ENCODE measurements around the gene C1orf198. TPM values are rescaled to one million over a fixed set of nuclear protein-coding genes. Genes with fewer than 3 reads are reported as not detected.

C1orf198 gene
- total RNA-seq, 1 experiment from 2014 or later, result 20.5 TPM

DNA sequence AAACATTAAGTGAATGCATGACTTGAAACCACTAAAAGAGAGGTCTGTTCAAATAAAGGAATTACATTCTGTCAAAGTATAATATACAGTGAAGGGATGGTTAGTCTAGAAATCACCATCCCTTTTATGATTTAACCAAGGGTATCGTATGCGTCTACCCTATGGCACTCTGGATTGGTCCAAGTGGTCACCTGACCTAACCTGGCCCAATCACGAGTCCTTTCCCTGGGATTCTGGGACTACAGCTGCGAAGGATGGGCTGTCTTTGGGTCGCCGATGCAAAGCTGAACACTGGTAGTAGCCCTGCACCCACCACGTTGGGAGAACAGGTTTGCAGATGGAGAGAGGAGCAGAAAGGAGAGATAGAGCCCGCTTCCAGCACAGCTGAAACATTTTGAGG is 30.4 kb upstream of the C1orf198 start:
- POLR2A ChIA-PET (ENCODE audit: unreplicated experiment), result no interaction called here
- no peaks in the 10 kb centered on the region for H3K9me2 ChIP-seq (ENCODE audit: insufficient read depth)
- no peak overlapping the region for H3K27ac ChIP-seq
- H3K36me3 ChIP-seq (ENCODE audit: low read depth), result no peaks in the 10 kb centered on the region
- no peaks in the 10 kb centered on the region for H3F3A ChIP-seq (ENCODE audit: insufficient read depth, low read depth)
- DNase-seq, result no peak
- H3K79me2 ChIP-seq (ENCODE audit: low read depth), result no peaks in the 10 kb centered on the region
- BruUV-seq (replicated peaks), result no TSS peak
- H2AFZ ChIP-seq, result no peak overlapping the region
- no peaks in the 10 kb centered on the region for H3K4me1 ChIP-seq (replicated peaks; ENCODE audit: insufficient read depth)
- no peak overlapping the region for H3K4me3 ChIP-seq
- CTCF ChIA-PET, result no interaction called here
- H3K9me3 ChIP-seq (ENCODE audit: insufficient read depth, low read depth), result no peaks in the 10 kb centered on the region
- no peaks in the 10 kb centered on the region for H3K27me3 ChIP-seq (ENCODE audit: insufficient read depth, low read depth)
- intact Hi-C loops (cut with micrococcal nuclease; ENCODE audit: unreplicated experiment), result no loop called here
- TF ChIP-seq, protein P1, sequence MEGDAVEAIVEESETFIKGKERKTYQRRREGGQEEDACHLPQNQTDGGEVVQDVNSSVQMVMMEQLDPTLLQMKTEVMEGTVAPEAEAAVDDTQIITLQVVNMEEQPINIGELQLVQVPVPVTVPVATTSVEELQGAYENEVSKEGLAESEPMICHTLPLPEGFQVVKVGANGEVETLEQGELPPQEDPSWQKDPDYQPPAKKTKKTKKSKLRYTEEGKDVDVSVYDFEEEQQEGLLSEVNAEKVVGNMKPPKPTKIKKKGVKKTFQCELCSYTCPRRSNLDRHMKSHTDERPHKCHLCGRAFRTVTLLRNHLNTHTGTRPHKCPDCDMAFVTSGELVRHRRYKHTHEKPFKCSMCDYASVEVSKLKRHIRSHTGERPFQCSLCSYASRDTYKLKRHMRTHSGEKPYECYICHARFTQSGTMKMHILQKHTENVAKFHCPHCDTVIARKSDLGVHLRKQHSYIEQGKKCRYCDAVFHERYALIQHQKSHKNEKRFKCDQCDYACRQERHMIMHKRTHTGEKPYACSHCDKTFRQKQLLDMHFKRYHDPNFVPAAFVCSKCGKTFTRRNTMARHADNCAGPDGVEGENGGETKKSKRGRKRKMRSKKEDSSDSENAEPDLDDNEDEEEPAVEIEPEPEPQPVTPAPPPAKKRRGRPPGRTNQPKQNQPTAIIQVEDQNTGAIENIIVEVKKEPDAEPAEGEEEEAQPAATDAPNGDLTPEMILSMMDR (conservative IDR thresholded peaks at IDR 0.05), result no peak
- no peak for TF ChIP-seq EZH2 (IDR thresholded peaks at IDR 0.05; ENCODE audit: low read depth)
- no peaks in the 10 kb centered on the region for H4K20me1 ChIP-seq (ENCODE audit: insufficient read depth)
- no peak overlapping the region for H3K4me2 ChIP-seq

GRCh38 chr1:230898144-230898543 is 29.8 kb upstream of the C1orf198 start:
- Histone ChIP-seq H3K27me3 (ENCODE audit: insufficient read depth, low read depth) (no peaks in the 10 kb centered on the region), H3K4me2 (no peak overlapping the region), H3K4me3 (no peak overlapping the region), H3F3A (ENCODE audit: insufficient read depth, low read depth) (no peaks in the 10 kb centered on the region), H3K27ac (no peak overlapping the region), H3K4me1 (replicated peaks; ENCODE audit: insufficient read depth) (no peaks in the 10 kb centered on the region), H2AFZ (no peak overlapping the region), H3K9me3 (ENCODE audit: insufficient read depth, low read depth) (no peaks in the 10 kb centered on the region), H3K36me3 (ENCODE audit: low read depth) (no peaks in the 10 kb centered on the region), H3K79me2 (ENCODE audit: low read depth) (no peaks in the 10 kb centered on the region), H4K20me1 (ENCODE audit: insufficient read depth) (no peaks in the 10 kb centered on the region), H3K9me2 (ENCODE audit: insufficient read depth) (no peaks in the 10 kb centered on the region)
- intact Hi-C loops (cut with micrococcal nuclease; ENCODE audit: unreplicated experiment), result no loop called here
- ChIA-PET CTCF (no interaction called here), POLR2A (ENCODE audit: unreplicated experiment) (no interaction called here)
- no TSS peak for BruUV-seq (replicated peaks)
- no peak for DNase-seq
- TF ChIP-seq, protein P1 (conservative IDR thresholded peaks at IDR 0.05), result no peak
- no peak for TF ChIP-seq EZH2 (IDR thresholded peaks at IDR 0.05; ENCODE audit: low read depth)

DNA sequence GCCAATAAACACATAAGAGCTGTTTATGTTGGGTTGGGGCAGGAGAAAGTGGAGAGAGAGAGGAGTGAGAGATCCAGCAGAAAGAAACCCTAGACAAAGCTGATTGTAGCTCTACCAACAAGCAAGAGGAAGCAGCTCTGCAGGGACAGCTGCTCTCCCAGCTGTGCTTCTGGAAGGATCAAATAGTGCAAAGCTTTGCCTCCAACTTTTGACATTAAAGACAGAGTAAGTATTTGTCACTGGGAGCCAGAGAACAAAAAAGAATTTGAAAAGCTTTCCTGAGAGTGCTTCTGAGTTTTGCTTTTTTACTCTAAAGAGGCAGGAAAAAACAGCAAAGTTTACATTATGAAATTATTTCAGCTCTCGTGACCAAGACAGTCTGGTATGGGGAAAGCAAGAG is 28.5 kb upstream of the C1orf198 start:
- H3K27ac ChIP-seq, result no peak overlapping the region
- H3K36me3 ChIP-seq (ENCODE audit: low read depth), result no peaks in the 10 kb centered on the region
- intact Hi-C loops (cut with micrococcal nuclease; ENCODE audit: unreplicated experiment), result no loop called here
- no peaks in the 10 kb centered on the region for H3K9me3 ChIP-seq (ENCODE audit: insufficient read depth, low read depth)
- no peak for DNase-seq
- CTCF ChIA-PET, result no interaction called here
- H3K27me3 ChIP-seq (ENCODE audit: insufficient read depth, low read depth), result no peaks in the 10 kb centered on the region
- no peaks in the 10 kb centered on the region for H3F3A ChIP-seq (ENCODE audit: insufficient read depth, low read depth)
- TF ChIP-seq, protein P1 (conservative IDR thresholded peaks at IDR 0.05), result no peak
- no peak for TF ChIP-seq EZH2 (IDR thresholded peaks at IDR 0.05; ENCODE audit: low read depth)
- no TSS peak for BruUV-seq (replicated peaks)
- no peak overlapping the region for H3K4me3 ChIP-seq
- H3K9me2 ChIP-seq (ENCODE audit: insufficient read depth), result no peaks in the 10 kb centered on the region
- H2AFZ ChIP-seq, result no peak overlapping the region
- H3K4me1 ChIP-seq (replicated peaks; ENCODE audit: insufficient read depth), result no peaks in the 10 kb centered on the region
- no peaks in the 10 kb centered on the region for H4K20me1 ChIP-seq (ENCODE audit: insufficient read depth)
- POLR2A ChIA-PET (ENCODE audit: unreplicated experiment), result no interaction called here
- no peak overlapping the region for H3K4me2 ChIP-seq
- no peaks in the 10 kb centered on the region for H3K79me2 ChIP-seq (ENCODE audit: low read depth)
